SK-N-SH (cell line): ENCODE results near the gene RNF150. TPM values are rescaled to one million over a fixed set of nuclear protein-coding genes. Genes with fewer than 3 reads are reported as not detected.

Experiments
- CTCF ChIA-PET: fragments of 300-600, 350-600 bp; formaldehyde crosslinking; extraction: SDS; loops from one replicate; lab custom pipeline; 2021; lab: Yijun Ruan, JAX
- POLR2A ChIA-PET: fragments of 350-600 bp; sonication (Branson Sonifier 250); formaldehyde crosslinking; extraction: SDS; loops from one replicate; lab custom pipeline; 2020; ENCODE audit warnings: antibody characterized with exemption, inconsistent platforms; lab: Yijun Ruan, JAX
- DNase-seq: peaks from one replicate; pipeline ENCODE4 v3.0.0; 2012
- H2AFZ ChIP-seq: fragments of 200-600 bp; sonication (generic); 2 replicates; pipeline ENCODE4 v1.8.1; 2016; ENCODE audit warnings: antibody characterized with exemption, mild to moderate bottlenecking, low read depth
- H3F3A ChIP-seq: fragments of 200-600 bp; sonication (generic); replicated peaks from 2 replicates; pipeline ENCODE3; 2016; ENCODE audit warnings: antibody characterized with exemption, mild to moderate bottlenecking; ENCODE audit not compliant: insufficient read depth
- H3K27ac ChIP-seq, 2 experiments: fragments of 200-500 bp in 1 of 2; fragments of 200-600 bp in 1 of 2; sonication (Bioruptor generic) in 1 of 2; sonication (generic), shearing (Covaris generic) in 1 of 2; 2 replicates each; pipeline versions ENCODE4 v1.5.1 to v1.6.1; 2014 to 2016; ENCODE audit warnings: low read depth in 2 of 2, inconsistent platforms in 1 of 2, low read length in 1 of 2, mild to moderate bottlenecking in 1 of 2, mixed read lengths in 1 of 2
- H3K27me3 ChIP-seq: fragments of 200-600 bp; sonication (generic), shearing (Covaris generic); 2 replicates; pipeline ENCODE4 v1.6.1; 2016; ENCODE audit warnings: mixed run types; ENCODE audit not compliant: insufficient read depth
- H3K36me3 ChIP-seq, 2 experiments: fragments of 200-500 bp in 1 of 2; fragments of 200-600 bp in 1 of 2; sonication (Bioruptor generic) in 1 of 2; sonication (generic) in 1 of 2; replicated peaks in 1 of 2; 2 replicates each; pipeline versions ENCODE3 to v1.5.1; 2014 to 2016; ENCODE audit warnings: low read length in 1 of 2, mild to moderate bottlenecking in 1 of 2; ENCODE audit not compliant: insufficient read depth in 2 of 2, control insufficient read depth in 1 of 2
- H3K4me1 ChIP-seq, 2 experiments: fragments of 200-500 bp in 1 of 2; fragments of 200-600 bp in 1 of 2; sonication (Bioruptor generic) in 1 of 2; sonication (generic), shearing (Covaris generic) in 1 of 2; 2 replicates each; pipeline versions ENCODE4 v1.5.1 to v1.6.1; 2014 to 2016; ENCODE audit warnings: low read depth in 1 of 2, low read length in 1 of 2, mixed run types in 1 of 2; ENCODE audit not compliant: insufficient read depth in 2 of 2, control insufficient read depth in 1 of 2
- H3K4me2 ChIP-seq: fragments of 200-600 bp; sonication (generic), shearing (Covaris generic); 2 replicates; pipeline ENCODE4 v1.6.1; 2017; ENCODE audit warnings: mixed run types
- H3K4me3 ChIP-seq, 2 experiments: fragments of 200-500 bp in 1 of 2; fragments of 200-600 bp in 1 of 2; sonication (Bioruptor generic) in 1 of 2; sonication (generic), shearing (Covaris generic) in 1 of 2; 2 replicates each; pipeline versions ENCODE4 v1.5.1 to v1.8.1; 2014 to 2016; ENCODE audit warnings: low read depth in 2 of 2, inconsistent platforms in 1 of 2, low read length in 1 of 2, mild to moderate bottlenecking in 1 of 2, mixed read lengths in 1 of 2, moderate library complexity in 1 of 2
- H3K79me2 ChIP-seq: fragments of 200-600 bp; sonication (generic); 2 replicates; pipeline ENCODE4 v1.8.1; 2017; ENCODE audit warnings: mild to moderate bottlenecking; ENCODE audit not compliant: insufficient read depth
- H3K9ac ChIP-seq: fragments of 200-600 bp; sonication (generic); 2 replicates; pipeline ENCODE4 v1.6.1; 2017; ENCODE audit warnings: mixed run types
- H3K9me2 ChIP-seq: fragments of 200-600 bp; sonication (generic); 2 replicates; pipeline ENCODE4 v1.6.1; 2017; ENCODE audit warnings: mixed run types
- H3K9me3 ChIP-seq: fragments of 200-600 bp; sonication (generic); 2 replicates; pipeline ENCODE4 v1.6.1; 2017; ENCODE audit warnings: mixed run types, mild to moderate bottlenecking, moderate library complexity
- H4K20me1 ChIP-seq: fragments of 200-600 bp; sonication (generic); 2 replicates; pipeline ENCODE4 v1.6.1; 2017; ENCODE audit warnings: mild to moderate bottlenecking, mixed run types; ENCODE audit not compliant: insufficient read depth
- CHD2 ChIP-seq: fragments of 150-350 bp; IDR thresholded peaks from 2 replicates; pipeline ENCODE4 v1.6.1; 2018; ENCODE audit warnings: low read length; ENCODE audit not compliant: partially characterized antibody
- CTCF ChIP-seq: fragments of 200-600 bp; sonication (generic); IDR thresholded peaks from 2 replicates; pipeline ENCODE4 v1.6.1; 2017; ENCODE audit warnings: antibody characterized with exemption, mild to moderate bottlenecking, moderate library complexity
- FOSL2 ChIP-seq: IDR thresholded peaks from 2 replicates; pipeline ENCODE4 v1.4.0; 2012; ENCODE audit warnings: low read depth, mild to moderate bottlenecking, moderate library complexity, borderline replicate concordance
- FOXJ3 ChIP-seq: sonication (generic); formaldehyde crosslinking; IDR thresholded peaks from 2 replicates; pipeline ENCODE4 v1.5.1; 2020; ENCODE audit warnings: mild to moderate bottlenecking, missing genetic modification reagents
- GABPA ChIP-seq: IDR thresholded peaks from 2 replicates; pipeline ENCODE4 v1.4.0; 2012; ENCODE audit warnings: low read depth, mild to moderate bottlenecking
- GATA2 ChIP-seq: sonication (generic); formaldehyde crosslinking; IDR thresholded peaks from 2 replicates; pipeline ENCODE4 v1.5.0; 2020; ENCODE audit warnings: mild to moderate bottlenecking, missing genetic modification reagents
- MAX ChIP-seq: IDR thresholded peaks from 2 replicates; pipeline ENCODE4 v1.4.0; 2012; ENCODE audit warnings: low read depth
- NFIC ChIP-seq: IDR thresholded peaks from 2 replicates; pipeline ENCODE4 v1.4.0; 2012; ENCODE audit warnings: borderline replicate concordance
- RCOR1 ChIP-seq: fragments of 150-350 bp; IDR thresholded peaks from 2 replicates; pipeline ENCODE4 v1.6.1; 2017; ENCODE audit warnings: antibody characterized with exemption, low read length
- USF2 ChIP-seq: fragments of 150-350 bp; IDR thresholded peaks from 2 replicates; pipeline ENCODE4 v1.6.1; 2017; ENCODE audit warnings: antibody characterized with exemption, low read length, low read depth, borderline replicate concordance
- ZBTB33 ChIP-seq: IDR thresholded peaks from 2 replicates; pipeline ENCODE4 v1.4.0; 2012; ENCODE audit warnings: low read depth, borderline replicate concordance
- WGBS: methylation state at CpG from one replicate; pipeline ENCODE4 v1.1.6; 2017; ENCODE audit warnings: low lambda C conversion rate; 5-methylcytosine and 5-hydroxymethylcytosine counted together
- polyA plus RNA-seq, 3 experiments: library from polyadenylated mRNA; depleted of rRNA; stranded (reverse); fragments of >200 nt; gene quantifications; 2 replicates each; pipeline ENCODE4 v1.2.3, GENCODE V29; 2012

Gene RNF150
- polyA plus RNA-seq, 1 of the 3 experiments (the other 2 are of a cell fraction) = 5.8 TPM

- Histone ChIP-seq H3K9ac (no peak overlapping the region), H2AFZ (no peak overlapping the region), H3K27me3 (no peaks in the 10 kb centered on the region), H3K9me2 (no peaks in the 10 kb centered on the region)
- WGBS = 71% methylated on average over 1 of the region's 1 CpG
- TF ChIP-seq MAX (no peak), ZBTB33 (no peak), CTCF (no peak), USF2 (no peak), FOXJ3 (CRISPR knock-in tag) (no peak), FOSL2 (no peak)
- TF ChIP-seq, all 33 proteins: peak for 0
- H3K4me2 ChIP-seq = no peak overlapping the region
- POLR2A ChIA-PET = no interaction called here
- H4K20me1 ChIP-seq = no peaks in the 10 kb centered on the region
- H3K36me3 ChIP-seq = no peaks in the 10 kb centered on the region
- no peaks in the 10 kb centered on the region for H3K79me2 ChIP-seq
- H3K4me3 ChIP-seq = no peak overlapping the region
- H3K4me1 ChIP-seq = peaks cover 0 to 12% of the 10 kb centered on the region in 2 experiments; a peak in 2 of 4 replicates
- no peaks in the 10 kb centered on the region for H3F3A ChIP-seq
- H3K9me3 ChIP-seq = no peaks in the 10 kb centered on the region
- no peak for DNase-seq
- no peak overlapping the region for H3K27ac ChIP-seq
- CTCF ChIA-PET = interaction anchor here (1.8 kb wide), 1 partner anchor 33 kb away, joined by 5 read pairs; no protein-coding TSS in a partner anchor
Measured at GRCh38 chr4:140818433-140818832, 314.8 kb downstream of the RNF150 start.

- TF ChIP-seq ZBTB33 (no peak), NFIC (no peak), GATA2 (0 out of 2 replicates have a peak, but pooled peaks have one; percentile 9), CHD2 (no peak), GABPA (no peak), FOSL2 (no peak), RCOR1 (no peak)
- Histone ChIP-seq H3K4me3 (no peak overlapping the region), H3K9ac (no peak overlapping the region), H3K27ac (peak overlapping the region in 1 of 2 experiments; percentile 53; a peak in 1 of 4 replicates), H3K36me3 (no peaks in the 10 kb centered on the region), H3F3A (no peaks in the 10 kb centered on the region), H3K79me2 (no peaks in the 10 kb centered on the region), H3K4me1 (peaks cover 0 to 12% of the 10 kb centered on the region in 2 experiments; a peak in 2 of 4 replicates), H3K27me3 (no peaks in the 10 kb centered on the region), H3K9me3 (no peaks in the 10 kb centered on the region), H3K9me2 (no peaks in the 10 kb centered on the region), H2AFZ (no peak overlapping the region), H3K4me2 (no peak overlapping the region), H4K20me1 (no peaks in the 10 kb centered on the region)
- 44% methylated on average over 5 of the region's 5 CpGs for WGBS
- ChIA-PET CTCF (interaction anchor here (0.6 to 1.0 kb wide), 3 partner anchors 34 to 1009 kb away, joined by 3 to 4 read pairs (median 3); no protein-coding TSS in a partner anchor), POLR2A (no interaction called here)
- DNase-seq = no peak
Measured at GRCh38 chr4:140816806-140817510, 316.3 kb downstream of the RNF150 start.
